ENCODE data around the gene ZNF726. TPM values are rescaled to one million over a fixed set of nuclear protein-coding genes. Genes with fewer than 3 reads are reported as not detected.

The ZNF726 gene
- total and polyA plus RNA-seq, 8 donors: 1.2 to 21.1 (median 4.4) TPM

DNA sequence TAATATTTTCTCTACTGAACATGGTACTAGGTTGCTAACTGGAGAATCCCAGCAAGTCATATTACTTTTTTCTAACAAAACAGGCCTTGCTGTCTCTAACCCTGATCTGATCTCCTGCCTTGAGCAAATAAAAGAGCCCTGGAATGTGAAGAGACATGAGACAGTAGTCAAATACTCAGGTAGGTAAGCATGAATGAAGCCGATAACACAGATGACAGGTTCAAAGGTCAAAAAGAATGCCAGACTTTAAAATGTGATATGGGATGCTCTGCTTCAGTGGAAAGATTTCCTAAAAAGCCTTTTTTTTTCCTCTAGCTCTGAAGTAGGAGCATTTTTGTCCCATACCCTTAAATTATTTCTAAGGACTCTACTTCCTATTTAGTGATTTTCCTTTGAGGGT lies 28.7 kb downstream of the ZNF726 start:
- Histone ChIP-seq H3K4me3 (no peak overlapping the region), H3K9me3 (peaks cover 0 to 62% (median 5%) of the 10 kb centered on the region in 4 donors), H3K4me1 (no peaks in the 10 kb centered on the region), H3K27ac (no peak overlapping the region), H3K36me3 (peaks cover 0 to 3% (median 0%) of the 10 kb centered on the region in 4 donors), H3K27me3 (no peaks in the 10 kb centered on the region)
- DNase-seq: no peak
- 46 to 74% (median 59%) methylated on average over 1 of the region's 1 CpG for WGBS, 5 donors
- intact Hi-C loops (cut with DNase I; ENCODE audit: low total_unique reads): no loop called here
- TF ChIP-seq POLR2A (IDR thresholded peaks at IDR 0.05) (no peak), CTCF (IDR thresholded peaks at IDR 0.05) (no peak), EP300 (IDR thresholded peaks at IDR 0.05) (no peak), POLR2AphosphoS5 (IDR thresholded peaks at IDR 0.05) (no peak)

DNA sequence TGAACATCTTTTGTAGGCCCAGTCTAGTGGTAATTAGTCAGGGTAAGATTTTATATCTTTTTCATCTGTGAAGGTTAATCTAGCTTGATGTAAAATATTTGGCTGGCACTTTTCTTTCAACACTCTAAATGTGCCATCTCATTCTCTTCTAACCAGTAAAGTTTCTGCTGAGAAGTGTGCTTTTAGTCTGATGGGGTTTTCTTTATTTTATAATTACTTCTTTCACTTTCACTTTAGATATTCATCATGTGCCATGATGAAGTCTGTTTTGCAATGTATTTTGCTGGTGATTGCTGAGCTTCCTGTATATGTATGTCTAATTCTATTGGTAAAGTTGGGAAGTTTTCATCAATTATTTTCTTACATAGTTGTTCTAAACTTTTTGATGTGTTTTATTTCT lies 31.9 kb downstream of the ZNF726 start:
- Histone ChIP-seq H3K4me3 (no peak overlapping the region), H3K9me3 (peaks cover 0 to 56% (median 0%) of the 10 kb centered on the region in 4 donors), H3K36me3 (peaks cover 0 to 3% (median 0%) of the 10 kb centered on the region in 4 donors), H3K27me3 (no peaks in the 10 kb centered on the region), H3K4me1 (no peaks in the 10 kb centered on the region), H3K27ac (no peak overlapping the region)
- intact Hi-C loops (cut with DNase I; ENCODE audit: low total_unique reads): no loop called here
- TF ChIP-seq EP300 (IDR thresholded peaks at IDR 0.05) (no peak), POLR2AphosphoS5 (IDR thresholded peaks at IDR 0.05) (no peak), POLR2A (IDR thresholded peaks at IDR 0.05) (no peak), CTCF (IDR thresholded peaks at IDR 0.05) (no peak)
- DNase-seq: no peak

- H3K27ac ChIP-seq: no peak overlapping the region
- intact Hi-C loops (cut with DNase I; ENCODE audit: low total_unique reads): no loop called here
These were observed 34.9 kb downstream of the ZNF726 start for GRCh38 chr19:23949611-23950010.

DNA sequence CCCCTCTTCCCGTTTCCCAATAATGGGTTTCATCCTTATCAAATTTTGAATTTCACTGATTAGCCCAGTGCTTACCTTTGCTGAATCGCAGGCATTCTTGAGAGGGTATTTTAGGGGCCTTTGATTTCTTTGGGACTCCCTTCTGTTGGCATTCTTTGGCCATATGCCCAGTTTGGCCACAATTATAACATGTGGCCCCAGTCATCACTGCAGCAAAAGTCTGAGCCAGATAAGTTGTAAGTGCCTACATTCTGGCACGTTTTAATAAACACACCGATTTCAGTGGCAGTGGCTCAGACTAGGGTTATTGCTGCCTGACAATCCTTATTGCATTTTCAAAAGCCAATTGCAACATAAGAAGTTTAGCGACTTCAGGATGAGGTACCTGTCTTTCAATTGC lies 41.4 kb downstream of the ZNF726 start:
- Histone ChIP-seq H3K27ac (no peak overlapping the region), H3K4me1 (no peaks in the 10 kb centered on the region), H3K36me3 (no peaks in the 10 kb centered on the region), H3K27me3 (no peaks in the 10 kb centered on the region), H3K9me3 (peaks cover 0 to 35% (median 0%) of the 10 kb centered on the region in 4 donors), H3K4me3 (no peak overlapping the region)
- intact Hi-C loops (cut with DNase I; ENCODE audit: low total_unique reads): no loop called here
- TF ChIP-seq POLR2A (IDR thresholded peaks at IDR 0.05) (no peak), EP300 (IDR thresholded peaks at IDR 0.05) (no peak), POLR2AphosphoS5 (IDR thresholded peaks at IDR 0.05) (no peak), CTCF (IDR thresholded peaks at IDR 0.05) (no peak)
- DNase-seq: no peak
- 75 to 90% (median 88%) methylated on average over 5 of the region's 5 CpGs for WGBS, 5 donors

More at GRCh38 chr19:23949611-23950010, 34.9 kb downstream of the ZNF726 start:
- Histone ChIP-seq H3K4me1 (no peaks in the 10 kb centered on the region), H3K4me3 (no peak overlapping the region), H3K36me3 (peaks cover 0 to 3% (median 0%) of the 10 kb centered on the region in 4 donors), H3K27me3 (no peaks in the 10 kb centered on the region), H3K9me3 (peaks cover 0 to 42% (median 0%) of the 10 kb centered on the region in 4 donors)
- TF ChIP-seq POLR2A (IDR thresholded peaks at IDR 0.05) (no peak), EP300 (IDR thresholded peaks at IDR 0.05) (no peak), CTCF (IDR thresholded peaks at IDR 0.05) (no peak), POLR2AphosphoS5 (IDR thresholded peaks at IDR 0.05) (no peak)
- 71 to 84% (median 82%) methylated on average over 2 of the region's 2 CpGs for WGBS, 5 donors
- DNase-seq: peak in 1 of 2 donors; percentile 6

All from stomach (tissue), 9 donors.